Measurements from ENCODE around the gene TBC1D23.

Gene TBC1D23

GRCh38 chr3:100277255-100277800 is 16.5 kb downstream of the TBC1D23 start:
- TF ChIP-seq CTCF (conservative IDR thresholded peaks at IDR 0.05): no peak
- H3K27ac ChIP-seq: no peak overlapping the region

GRCh38 chr3:100278910-100279309 is 18.1 kb downstream of the TBC1D23 start:
- no peak overlapping the region for H3K27ac ChIP-seq
- TF ChIP-seq CTCF (conservative IDR thresholded peaks at IDR 0.05): no peak

DNA sequence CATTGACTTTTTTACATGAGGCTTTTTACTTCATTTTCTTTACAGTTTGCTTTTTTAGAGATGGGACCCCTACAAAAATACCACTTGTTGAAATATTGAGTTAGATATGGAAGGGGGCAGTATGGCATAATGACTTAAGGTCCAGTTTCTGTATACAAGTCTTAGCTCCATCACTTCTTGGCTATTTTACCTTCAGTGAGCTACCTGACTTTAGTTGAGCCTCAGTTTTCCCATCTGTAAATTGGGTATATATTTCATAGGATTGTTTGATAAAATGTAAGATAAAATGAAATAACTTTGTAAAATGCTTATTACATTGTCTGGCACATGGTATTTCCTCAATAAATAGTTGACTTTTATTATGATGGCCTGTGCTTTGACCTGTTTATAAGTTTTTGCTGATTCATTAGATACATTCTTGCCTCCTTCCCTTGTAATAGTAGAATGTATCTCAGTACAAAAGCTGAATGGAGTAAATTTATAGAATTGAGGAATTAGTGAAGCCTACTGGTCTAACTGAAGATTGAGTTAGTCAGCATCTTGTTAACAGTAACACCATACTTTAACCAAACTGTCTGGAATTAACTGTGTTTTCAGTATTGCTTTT is 27.6 kb downstream of the TBC1D23 start:
- no peak for TF ChIP-seq CTCF (conservative IDR thresholded peaks at IDR 0.05)
- no peak overlapping the region for H3K27ac ChIP-seq

DNA sequence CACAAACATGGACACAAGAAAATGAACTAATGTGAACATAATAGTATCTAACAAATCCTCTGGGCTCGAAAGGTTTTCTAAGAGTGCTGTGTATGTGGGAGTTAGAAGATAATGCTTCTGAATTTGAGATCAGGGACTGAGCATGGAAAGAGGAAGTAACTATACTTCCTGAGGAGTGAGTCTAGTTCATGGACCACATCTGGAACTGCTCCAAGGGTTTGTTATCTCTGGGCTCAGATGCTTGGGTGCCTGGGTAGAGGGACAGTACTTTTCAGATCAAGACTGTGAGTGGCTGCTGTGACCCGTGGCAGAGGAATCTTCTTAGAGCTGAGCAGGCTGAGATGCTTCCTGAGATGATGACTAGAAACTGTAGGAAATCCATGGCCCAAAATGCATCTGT is 28.5 kb downstream of the TBC1D23 start:
- H3K27ac ChIP-seq: no peak overlapping the region

GRCh38 chr3:100295089-100295488 is 34.3 kb downstream of the TBC1D23 start:
- no peak overlapping the region for H3K27ac ChIP-seq
- no peak for TF ChIP-seq CTCF (conservative IDR thresholded peaks at IDR 0.05)

More for the DNA sequence above, 28.5 kb downstream of the TBC1D23 start:
- TF ChIP-seq CTCF (conservative IDR thresholded peaks at IDR 0.05): no peak

DNA sequence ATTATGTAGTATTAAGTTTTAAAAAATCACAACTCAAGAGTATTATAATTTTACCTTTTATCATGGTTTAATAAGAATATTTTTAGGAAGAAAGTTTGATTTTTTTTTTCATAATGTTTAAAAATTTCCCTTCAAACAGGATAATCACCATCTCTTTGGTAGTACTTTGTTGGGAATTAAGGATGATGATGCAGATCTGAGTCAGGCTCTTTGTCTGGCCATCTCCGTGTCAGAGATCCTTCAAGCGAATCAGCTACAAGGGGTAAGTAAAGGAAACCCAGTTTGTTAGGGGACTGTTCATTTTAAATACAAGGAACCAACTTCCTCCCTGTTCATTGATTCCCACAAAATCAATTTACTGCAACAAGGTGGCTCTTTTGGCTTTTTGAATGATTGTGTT is 37.0 kb downstream of the TBC1D23 start:
- H3K27ac ChIP-seq: no peak overlapping the region
- TF ChIP-seq CTCF (conservative IDR thresholded peaks at IDR 0.05): no peak

DNA sequence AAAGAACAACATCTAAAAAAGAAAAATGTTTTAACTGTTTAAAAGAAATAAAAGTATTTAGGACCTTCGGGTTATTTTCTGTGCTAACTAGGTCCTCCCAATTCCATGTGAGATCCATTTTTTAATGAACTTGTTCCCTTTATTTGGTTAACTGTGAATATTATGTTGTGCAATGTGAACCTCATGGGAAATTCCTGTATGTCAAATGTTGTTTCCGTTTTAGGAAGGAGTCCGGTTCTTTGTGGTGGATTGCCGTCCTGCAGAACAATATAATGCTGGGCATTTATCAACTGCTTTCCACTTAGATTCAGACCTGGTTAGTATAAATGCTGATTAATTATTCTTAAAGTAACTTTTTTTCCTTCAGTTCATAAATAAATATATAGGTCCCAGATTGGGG is 38.2 kb downstream of the TBC1D23 start:
- no peak overlapping the region for H3K27ac ChIP-seq
- no peak for TF ChIP-seq CTCF (conservative IDR thresholded peaks at IDR 0.05)

All from VCaP (cell line).